ENCODE results near the gene TRIM29.

The TRIM29 gene

GRCh38 chr11:120091701-120092100 is 46.2 kb downstream of the TRIM29 start:
- no peak for DNase-seq

GRCh38 chr11:120091121-120091520 is 46.8 kb downstream of the TRIM29 start:
- DNase-seq: no peak

GRCh38 chr11:120090411-120090810 is 47.5 kb downstream of the TRIM29 start:
- no peak for DNase-seq

GRCh38 chr11:120089036-120090001 is 48.6 kb downstream of the TRIM29 start:
- DNase-seq: no peak

GRCh38 chr11:120088056-120088455 is 49.9 kb downstream of the TRIM29 start:
- DNase-seq: no peak

- DNase-seq: no peak
Measured at GRCh38 chr11:120086651-120087050, 51.3 kb downstream of the TRIM29 start.

- DNase-seq: no peak
Measured at GRCh38 chr11:120079750-120080610, 57.9 kb downstream of the TRIM29 start.

- DNase-seq: no peak
Measured at GRCh38 chr11:120078397-120078796, 59.5 kb downstream of the TRIM29 start.

GRCh38 chr11:120074076-120074475 is 63.8 kb downstream of the TRIM29 start:
- DNase-seq: no peak

- DNase-seq: no peak
Measured at GRCh38 chr11:120073196-120073595, 64.7 kb downstream of the TRIM29 start.

- DNase-seq: no peak
Measured at GRCh38 chr11:120068114-120068573, 69.8 kb downstream of the TRIM29 start.

- no peak for DNase-seq
Measured at GRCh38 chr11:120067438-120068113, 70.3 kb downstream of the TRIM29 start.

GRCh38 chr11:120066738-120067437 is 71.0 kb downstream of the TRIM29 start:
- no peak for DNase-seq

- no peak for DNase-seq
Measured at GRCh38 chr11:120065876-120066275, 72.0 kb downstream of the TRIM29 start.

- DNase-seq: no peak
Measured at GRCh38 chr11:120065176-120065575, 72.7 kb downstream of the TRIM29 start.

- DNase-seq: no peak
Measured at GRCh38 chr11:120064341-120064740, 73.6 kb downstream of the TRIM29 start.

- DNase-seq: no peak
Measured at GRCh38 chr11:120063686-120064340, 74.1 kb downstream of the TRIM29 start.

GRCh38 chr11:120062561-120062930 is 75.4 kb downstream of the TRIM29 start:
- no peak for DNase-seq

- DNase-seq: no peak
Measured at GRCh38 chr11:120061761-120062560, 76.0 kb downstream of the TRIM29 start.
